GM12892 (cell line): ENCODE data around the gene GALNT10.

Experiments
- POLR2A ChIP-seq: IDR thresholded peaks from 2 replicates; pipeline ENCODE4 v1.6.1; 2011; ENCODE audit warnings: low read depth, low read length, control low read depth
- TAF1 ChIP-seq: IDR thresholded peaks from 2 replicates; pipeline ENCODE4 v1.6.1; 2011; ENCODE audit warnings: low read depth, mild to moderate bottlenecking, control low read depth, low read length, borderline replicate concordance

GRCh38 chr5:154276973-154277331, 86.4 kb downstream of the GALNT10 start:
- TF ChIP-seq TAF1 (no peak), POLR2A (no peak)
